Activated T-cell treated with anti-CD3 and anti-CD28 coated beads for 1 hour (primary cell): ENCODE results near the gene BCL7C.
"Not testable (repeated sequence)": the region's sequence is repeated elsewhere in the genome, so short reads cannot be mapped to it uniquely, and the experiment has no call there.

Experiments used
- DNase-seq: peaks from one replicate; pipeline ENCODE4 v3.0.0-alpha.2; 2020; ENCODE audit warnings: low read depth

BCL7C gene

GRCh38 chr16:30893744-30894539 is at the start of gene BCL7C:
TSS of gene BCL7C (minus strand) at chr16:30894077. CDS start at chr16:30893944, 133 bp downstream.
- peak; percentile 63 for DNase-seq

GRCh38 chr16:30942426-30942806 is 48.5 kb upstream of the BCL7C start:
- no peak for DNase-seq

- peak; percentile 39 for DNase-seq
Observed at GRCh38 chr16:30941600-30942425, 47.9 kb upstream of the BCL7C start.

- not testable (repeated sequence) for DNase-seq
Observed at GRCh38 chr16:30939571-30939970, 45.7 kb upstream of the BCL7C start.

GRCh38 chr16:30937692-30938091 is 43.8 kb upstream of the BCL7C start:
- DNase-seq = no peak

GRCh38 chr16:30934827-30935557 is 41.1 kb upstream of the BCL7C start:
- DNase-seq = no peak

- DNase-seq = no peak
Observed at GRCh38 chr16:30931068-30931650, 37.3 kb upstream of the BCL7C start.

- DNase-seq = no peak
Observed at GRCh38 chr16:30930160-30930571, 36.3 kb upstream of the BCL7C start.

- DNase-seq = no peak
Observed at GRCh38 chr16:30929167-30929566, 35.3 kb upstream of the BCL7C start.

GRCh38 chr16:30928390-30928789 is 34.5 kb upstream of the BCL7C start:
- DNase-seq = no peak

- no peak for DNase-seq
Observed at GRCh38 chr16:30927789-30928378, 34.0 kb upstream of the BCL7C start.

- no peak for DNase-seq
Observed at GRCh38 chr16:30926937-30927788, 33.3 kb upstream of the BCL7C start.

- DNase-seq = no peak
Observed at GRCh38 chr16:30925995-30926811, 32.3 kb upstream of the BCL7C start.

GRCh38 chr16:30925632-30925987 is 31.7 kb upstream of the BCL7C start:
- no peak for DNase-seq

- no peak for DNase-seq
Observed at GRCh38 chr16:30924913-30925631, 31.2 kb upstream of the BCL7C start.

- no peak for DNase-seq
Observed at GRCh38 chr16:30924076-30924912, 30.4 kb upstream of the BCL7C start.

- DNase-seq = peak; percentile 14
Observed at GRCh38 chr16:30923554-30924075, 29.7 kb upstream of the BCL7C start, which contains the start of gene FBXL19. TSS of gene FBXL19 (plus strand) at chr16:30923572. CDS start at chr16:30925755, 2,183 bp downstream.

GRCh38 chr16:30922960-30923535 is 29.2 kb upstream of the BCL7C start:
- peak; percentile 87 for DNase-seq
